Anterior cingulate cortex (tissue), 58 donors: ENCODE results near the gene ZRANB1.

Experiments
- DNase-seq, 58 donors: peaks; one replicate each; lab custom pipeline; 2025; lab: John Stamatoyannopoulos, UW

The ZRANB1 gene

DNA sequence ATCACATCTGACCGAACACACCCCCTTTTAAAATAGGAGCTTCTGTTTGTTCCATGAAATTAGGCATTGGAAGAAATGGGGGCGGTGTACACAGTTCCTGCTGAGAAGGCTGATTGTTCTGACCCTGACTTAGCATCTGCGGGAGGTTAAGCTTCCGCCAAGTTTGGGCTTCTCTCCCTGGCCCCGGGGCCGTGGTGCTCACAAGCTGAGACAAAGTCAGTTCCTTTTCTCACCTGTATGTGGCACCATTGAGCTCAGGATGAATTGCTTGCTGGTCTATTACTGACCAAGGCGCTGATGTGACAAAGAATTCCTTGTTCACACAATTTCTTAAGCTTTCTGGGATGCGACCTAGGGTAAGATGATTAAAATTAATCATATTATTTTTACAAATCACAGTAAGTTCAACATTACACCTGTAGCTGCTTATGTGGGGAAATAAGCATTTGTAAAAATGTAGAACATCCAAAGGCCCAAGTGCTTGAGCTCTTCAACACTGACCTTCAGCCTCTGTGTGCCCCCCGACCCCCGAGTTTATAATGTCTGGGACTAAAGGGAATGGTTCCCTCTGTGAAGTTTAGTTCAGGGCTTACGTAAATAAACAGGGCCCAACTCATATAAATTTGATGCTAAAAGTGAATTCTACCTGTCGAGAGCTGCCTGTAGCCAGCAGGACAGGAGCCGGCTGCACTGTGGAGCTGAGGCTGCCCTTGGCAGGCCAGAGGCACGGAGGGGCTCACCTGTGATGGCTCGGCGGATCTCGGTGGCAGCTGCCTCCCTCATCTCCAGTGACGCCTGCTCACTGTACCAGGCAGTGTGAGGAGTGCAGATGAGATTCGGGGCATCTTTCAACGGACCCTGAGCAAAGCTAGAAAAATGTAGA, 50.8 kb downstream of the ZRANB1 start:
- peak in 48 of 58 donors; percentile 13 to 92 (median 61) for DNase-seq

DNA sequence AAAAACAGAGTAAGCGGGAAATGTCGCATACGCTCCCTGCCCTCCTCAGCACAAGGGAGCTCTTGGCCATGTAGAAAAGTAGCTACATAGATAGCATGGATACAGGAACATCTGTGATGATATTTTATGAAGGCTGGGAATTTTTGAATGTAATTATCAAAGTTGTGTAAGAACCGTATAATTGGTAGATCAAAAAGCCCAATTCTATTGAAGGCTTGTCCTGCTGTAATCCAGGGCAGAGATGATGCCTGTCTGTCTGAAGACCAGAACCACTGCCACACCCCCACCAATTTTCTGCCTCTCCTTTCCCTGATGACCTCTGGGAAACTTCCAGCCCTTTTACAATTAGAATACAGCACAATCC, 51.4 kb downstream of the ZRANB1 start:
- DNase-seq: no peak

DNA sequence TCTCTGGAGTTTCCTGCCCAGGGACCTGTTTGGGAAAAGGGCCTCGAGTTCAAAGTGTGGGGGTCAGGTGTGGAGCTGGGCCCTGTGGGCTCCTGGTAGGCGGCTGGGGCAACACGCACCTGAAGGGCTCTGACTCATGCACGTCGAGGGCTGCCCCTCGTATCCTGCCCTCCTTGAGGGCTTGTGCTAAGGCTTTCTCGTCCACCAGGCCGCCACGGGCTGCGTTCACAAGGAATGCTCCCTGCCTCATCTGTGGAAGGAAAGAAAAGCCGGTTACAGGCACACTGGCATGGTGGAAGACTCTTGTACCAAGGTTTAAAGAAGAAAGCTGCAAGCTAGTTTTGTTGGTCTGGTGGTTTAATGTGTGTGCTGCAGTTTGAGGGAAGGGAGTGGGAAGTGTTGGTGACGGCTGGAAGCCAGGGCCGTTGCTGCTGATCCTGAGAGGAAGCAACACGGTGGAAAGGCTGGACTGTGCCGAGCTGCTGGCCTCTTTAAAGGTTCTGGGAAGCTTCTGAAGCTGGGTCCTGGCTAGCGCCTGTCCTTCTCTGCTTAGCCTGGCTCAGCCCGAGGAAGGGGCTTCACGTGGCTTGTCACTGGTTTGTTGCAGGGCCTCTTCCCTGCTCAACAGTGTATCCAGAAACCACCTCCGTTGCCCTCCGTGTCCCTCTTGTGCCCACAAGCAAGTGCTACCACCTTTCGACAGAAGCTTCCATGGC, 52.0 kb downstream of the ZRANB1 start:
- DNase-seq: peak in 8 of 58 donors; percentile 23 to 50 (median 42)

DNA sequence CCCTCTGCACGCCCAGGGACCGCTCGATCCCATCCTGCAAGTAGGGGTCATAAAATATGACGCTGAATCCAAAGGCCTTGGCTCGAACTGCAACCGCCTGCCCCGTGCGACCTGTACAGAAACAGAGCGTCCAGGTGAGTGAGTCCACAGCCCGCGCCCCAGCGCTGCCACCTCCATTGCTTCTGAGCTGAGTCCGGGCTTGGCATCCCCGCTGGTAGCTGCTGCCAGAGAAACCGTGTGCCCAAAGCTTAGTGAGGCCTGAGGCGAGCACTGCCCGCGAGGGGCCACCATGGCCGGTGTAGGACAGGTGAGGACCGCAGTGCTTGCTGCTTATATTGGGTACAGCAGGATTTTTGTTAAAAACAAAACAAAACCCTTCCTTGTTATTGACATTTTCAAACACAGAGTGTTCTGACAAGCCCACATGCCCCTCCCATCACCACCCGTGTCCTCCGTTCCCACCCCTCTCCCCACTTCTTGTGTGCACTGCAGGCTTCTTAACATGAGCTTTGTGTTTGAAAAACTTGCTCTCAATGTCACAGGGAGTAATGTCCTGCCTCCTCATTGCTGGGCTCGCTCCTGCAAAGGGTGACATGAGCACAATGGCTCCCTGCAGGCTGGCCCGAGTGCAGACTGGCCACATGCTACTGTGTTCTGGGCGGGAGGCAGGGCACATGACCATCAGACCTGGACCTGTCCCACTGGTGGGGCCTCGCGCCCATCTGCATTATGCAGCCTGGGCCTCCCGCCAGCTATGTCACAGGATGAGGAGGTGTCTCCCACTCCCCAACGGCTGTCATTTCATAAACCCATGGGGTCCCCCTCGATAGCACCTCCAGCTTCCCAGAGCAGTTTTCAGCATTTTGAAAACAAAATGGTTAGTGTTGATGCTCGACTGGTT, 52.9 kb downstream of the ZRANB1 start:
- peak in 40 of 58 donors; percentile 20 to 82 (median 52) for DNase-seq

DNA sequence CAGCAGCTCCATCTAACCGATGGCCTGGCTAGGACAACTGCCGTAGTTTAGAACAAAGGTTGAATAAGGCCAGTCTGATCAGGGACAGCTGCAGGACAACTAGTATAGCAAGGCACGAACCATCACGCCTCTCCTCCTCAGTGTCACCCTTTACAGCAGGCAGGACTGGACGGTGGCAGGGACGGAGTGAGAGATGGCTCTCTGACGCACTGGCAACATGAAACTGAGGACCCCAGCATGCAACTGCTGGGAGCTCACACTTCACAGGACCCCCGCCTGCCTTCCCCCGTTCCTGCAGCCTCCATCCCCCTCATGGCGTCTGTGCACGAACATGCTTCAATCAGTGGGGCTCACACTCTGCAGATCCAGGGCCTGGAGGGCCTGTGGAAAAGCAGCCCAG, 53.7 kb downstream of the ZRANB1 start:
- no peak for DNase-seq

DNA sequence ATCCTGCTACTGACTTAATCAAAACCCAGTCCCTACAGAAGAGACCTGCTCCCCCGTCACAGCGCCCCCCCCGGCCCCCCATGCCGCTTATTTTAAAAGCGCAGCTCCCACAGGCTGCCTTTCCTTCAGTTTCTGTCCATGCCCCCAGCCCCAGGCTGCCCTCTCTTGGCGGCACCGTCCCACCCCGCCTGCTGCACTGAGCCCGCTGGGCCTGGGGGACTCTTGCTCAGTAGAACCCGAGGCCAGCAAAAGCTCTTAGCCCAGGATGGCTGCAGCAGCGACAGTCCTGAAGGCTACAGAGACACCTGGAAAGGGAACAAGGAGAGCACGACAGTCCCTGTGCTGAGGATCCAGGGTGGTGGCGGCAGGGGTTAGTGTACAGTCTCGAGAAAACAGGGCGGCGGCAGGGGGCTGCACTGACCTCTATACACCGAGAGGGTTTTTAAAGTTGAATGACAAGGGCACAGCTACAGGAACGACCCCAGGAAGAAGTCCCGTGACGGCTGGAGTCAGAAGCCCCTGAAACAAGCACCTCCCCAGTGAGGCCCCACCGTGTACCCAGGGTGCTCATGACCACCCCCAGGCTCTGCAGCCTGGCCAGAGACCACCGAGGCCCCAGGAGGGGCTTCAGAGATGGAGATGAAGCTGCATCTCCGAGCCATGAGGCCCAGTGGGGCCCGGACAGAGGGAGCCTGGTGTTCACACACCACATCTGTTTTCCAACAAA, 54.4 kb downstream of the ZRANB1 start:
- no peak for DNase-seq

DNA sequence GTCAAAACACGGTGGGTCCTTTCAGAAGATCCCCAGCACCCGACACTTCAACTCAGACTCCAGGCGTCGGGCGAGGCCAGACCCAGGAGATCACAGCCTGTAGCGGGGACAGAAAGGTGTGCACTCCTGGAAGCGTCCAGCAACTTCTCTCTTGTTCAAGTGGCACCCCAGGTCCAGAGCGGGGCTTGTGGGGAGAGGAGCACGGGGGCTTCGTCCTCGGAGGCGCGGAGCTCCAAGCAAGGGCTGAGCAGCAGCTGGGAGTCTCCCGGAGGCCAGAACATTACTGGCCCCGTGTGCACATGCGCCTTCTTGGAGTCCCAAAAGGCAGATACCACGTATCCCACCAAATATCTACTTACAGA, 54.9 kb downstream of the ZRANB1 start:
- DNase-seq: no peak

DNA sequence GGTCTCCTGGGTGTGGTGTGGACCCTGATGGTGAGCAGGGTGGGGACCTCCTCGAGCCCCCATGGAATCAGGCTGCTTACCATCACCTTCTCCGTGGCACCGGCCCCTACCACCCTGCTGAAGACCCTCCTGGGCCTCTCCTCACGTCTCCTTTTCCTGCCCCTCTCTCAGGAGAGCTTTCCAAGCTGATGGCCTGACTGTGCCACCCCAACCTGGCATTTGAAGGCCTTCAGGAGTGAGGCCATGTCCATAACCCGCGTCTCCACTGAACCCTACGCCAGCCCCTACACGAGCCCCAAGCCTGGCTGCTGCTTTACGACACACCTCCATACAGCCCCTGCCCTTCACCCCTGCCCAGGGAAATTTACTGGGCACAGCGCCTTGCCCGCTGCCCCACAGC, 55.4 kb downstream of the ZRANB1 start:
- no peak for DNase-seq

DNA sequence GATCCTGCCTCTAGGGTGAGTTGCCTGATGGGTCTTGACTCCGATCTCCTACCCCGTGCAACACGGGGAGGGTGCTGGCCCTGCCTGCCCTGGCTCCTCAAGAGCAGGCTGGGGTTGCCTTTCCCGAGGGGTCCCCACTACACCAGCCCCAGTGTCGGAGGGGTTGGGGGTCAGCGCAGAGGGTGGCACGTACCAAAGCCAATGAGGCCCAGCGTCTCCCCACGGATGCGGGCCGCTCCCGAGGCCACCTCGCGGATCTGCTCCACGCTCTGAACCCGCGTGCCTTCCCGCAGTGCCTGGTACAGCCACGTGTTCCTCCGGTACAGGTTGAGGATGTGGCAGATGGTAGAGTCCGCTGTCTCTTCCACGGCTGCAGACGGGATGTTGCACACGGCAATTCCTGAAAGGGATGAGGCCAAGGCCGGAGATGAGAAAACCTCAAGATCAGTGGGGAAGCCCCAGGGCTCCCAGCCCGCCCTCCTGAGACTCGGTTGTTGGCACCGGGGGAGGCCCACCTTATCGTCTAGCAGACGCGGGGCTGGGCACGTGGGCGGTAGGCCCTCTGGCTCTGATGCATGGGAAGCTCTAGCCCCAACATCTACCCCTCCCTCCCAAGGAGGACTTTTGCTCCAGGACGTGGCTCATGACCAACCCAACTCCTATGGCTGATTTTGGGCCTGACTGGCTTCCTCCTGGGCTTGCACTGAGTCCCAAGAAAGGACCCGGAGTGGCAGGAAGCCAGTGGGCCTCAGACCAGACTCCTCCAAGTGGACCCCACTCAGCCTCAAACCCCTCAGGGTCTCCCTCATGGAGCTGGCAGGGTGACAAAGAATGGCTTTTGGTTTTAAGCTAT, 56.1 kb downstream of the ZRANB1 start:
- DNase-seq: no peak

DNA sequence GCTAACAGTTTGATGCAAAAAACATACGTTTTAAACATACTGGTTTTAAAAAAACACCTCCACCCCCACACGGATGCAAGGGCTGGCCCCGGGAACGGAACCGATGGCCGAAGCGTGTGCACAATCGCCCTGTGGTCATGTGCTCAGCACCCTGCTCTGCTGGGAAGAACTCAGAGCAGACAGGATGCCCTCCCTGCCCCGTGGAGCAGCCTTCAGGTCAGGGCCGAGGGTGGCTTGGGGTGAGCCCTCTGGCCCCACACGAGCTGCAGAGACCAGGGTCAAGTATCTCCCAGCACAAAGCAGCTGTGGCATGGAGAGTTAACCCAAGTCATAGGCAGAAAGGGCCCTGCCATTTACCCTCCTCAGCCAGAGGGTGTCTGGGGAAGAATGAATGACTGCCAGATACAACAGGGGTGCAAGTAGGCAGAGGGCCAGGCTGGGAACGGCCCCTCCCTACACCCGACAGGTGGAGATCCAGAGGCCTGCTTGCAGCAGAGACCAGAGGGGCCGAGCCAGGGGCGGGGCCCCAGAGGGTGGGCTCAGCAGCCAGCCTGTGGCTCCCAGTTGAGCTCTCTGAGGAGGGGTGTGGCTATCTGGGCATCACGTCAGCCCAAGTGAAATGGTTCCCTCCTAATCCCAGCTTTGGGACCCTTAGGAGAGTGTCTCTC, 56.8 kb downstream of the ZRANB1 start:
- no peak for DNase-seq

DNA sequence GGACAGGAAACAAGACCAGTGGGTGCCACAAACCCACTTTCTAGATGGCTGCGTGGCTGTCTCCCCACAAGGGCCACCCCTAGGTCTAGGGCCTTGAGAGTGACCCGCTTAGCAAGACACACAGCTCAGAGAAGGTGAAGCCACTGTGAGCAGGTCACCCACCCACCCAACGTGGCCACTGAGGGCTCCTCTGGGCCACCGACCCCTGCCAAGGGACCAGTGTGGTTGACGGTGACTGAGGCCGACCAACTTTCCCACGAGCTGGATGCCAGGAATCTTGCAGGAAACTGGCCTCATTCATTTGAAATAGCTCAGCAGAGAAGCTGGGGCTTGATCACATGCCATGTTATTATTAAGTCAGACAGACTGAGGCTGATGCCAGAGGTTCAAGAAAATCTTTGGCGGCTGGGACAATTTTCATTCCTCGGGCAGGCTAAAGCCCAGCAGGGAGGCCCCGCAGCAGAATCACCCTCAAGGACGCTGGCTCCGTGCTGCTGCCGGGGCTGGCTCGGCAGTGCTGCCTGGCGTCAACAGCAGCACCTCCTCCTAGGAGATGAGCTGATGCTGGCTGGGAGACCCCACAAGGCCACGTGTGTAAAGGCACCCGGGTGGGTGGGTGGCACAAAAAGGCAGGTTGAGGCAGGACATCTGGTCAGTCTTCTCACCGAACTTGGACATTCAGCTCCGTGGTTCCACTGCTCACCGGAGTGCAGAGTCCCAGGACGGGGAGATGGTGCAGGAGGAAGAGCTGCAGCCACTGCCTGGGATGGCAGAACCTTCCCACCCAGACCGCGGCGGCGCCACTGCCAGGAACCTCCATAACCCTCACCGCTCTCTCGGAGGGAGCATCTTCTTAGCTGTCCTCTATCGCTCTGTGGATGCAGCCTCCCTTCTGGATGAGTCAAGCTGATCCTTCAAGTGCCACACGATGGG, 57.8 kb downstream of the ZRANB1 start:
- peak in 35 of 58 donors; percentile 24 to 85 (median 49) for DNase-seq

DNA sequence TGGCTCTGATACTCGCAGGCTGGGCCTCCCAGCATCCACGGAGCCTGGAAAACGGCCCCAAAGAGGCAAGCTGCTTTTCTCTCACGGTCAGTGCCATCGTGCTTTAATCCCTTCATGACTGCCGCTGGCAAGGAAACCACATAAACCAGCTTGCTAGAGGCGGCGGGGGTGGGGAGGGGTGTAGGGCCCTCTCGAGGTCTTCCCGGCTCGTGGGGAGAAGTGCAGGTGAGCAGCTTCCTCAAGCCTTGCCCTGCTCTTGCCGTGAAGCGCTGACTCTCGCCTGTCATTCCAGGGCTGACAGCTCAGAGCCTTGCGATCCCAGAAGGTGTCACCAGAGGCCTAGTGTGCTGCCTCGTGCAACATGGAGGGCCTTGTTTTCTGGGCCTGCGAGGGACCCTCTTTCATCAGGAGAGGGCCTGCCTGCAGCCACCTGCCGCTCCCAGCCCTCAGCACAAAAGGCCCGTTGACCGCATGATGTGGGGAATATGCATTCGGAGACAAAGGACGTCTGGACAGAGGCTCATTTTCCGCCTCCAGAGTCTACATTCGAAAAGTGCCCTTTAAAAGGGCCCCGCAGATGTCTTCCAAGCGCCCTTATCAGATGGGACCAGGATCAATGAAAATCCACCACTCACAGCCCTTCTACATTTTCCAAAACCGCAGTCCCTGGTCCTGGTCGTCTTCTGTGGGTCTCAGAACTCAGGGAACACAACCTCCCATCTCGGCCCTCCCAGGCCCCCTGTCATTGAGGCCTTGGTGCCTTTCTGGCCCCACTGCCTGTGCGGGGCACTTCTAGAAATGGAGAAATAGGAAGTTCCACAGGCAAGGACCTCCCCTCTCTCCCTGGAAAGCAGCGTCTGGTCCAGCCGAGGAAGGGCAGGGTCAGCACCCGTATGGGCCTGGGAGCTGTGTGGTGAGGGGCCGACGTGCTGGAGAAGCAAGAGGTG, 58.7 kb downstream of the ZRANB1 start:
- DNase-seq: peak in 36 of 58 donors; percentile 27 to 76 (median 50)

DNA sequence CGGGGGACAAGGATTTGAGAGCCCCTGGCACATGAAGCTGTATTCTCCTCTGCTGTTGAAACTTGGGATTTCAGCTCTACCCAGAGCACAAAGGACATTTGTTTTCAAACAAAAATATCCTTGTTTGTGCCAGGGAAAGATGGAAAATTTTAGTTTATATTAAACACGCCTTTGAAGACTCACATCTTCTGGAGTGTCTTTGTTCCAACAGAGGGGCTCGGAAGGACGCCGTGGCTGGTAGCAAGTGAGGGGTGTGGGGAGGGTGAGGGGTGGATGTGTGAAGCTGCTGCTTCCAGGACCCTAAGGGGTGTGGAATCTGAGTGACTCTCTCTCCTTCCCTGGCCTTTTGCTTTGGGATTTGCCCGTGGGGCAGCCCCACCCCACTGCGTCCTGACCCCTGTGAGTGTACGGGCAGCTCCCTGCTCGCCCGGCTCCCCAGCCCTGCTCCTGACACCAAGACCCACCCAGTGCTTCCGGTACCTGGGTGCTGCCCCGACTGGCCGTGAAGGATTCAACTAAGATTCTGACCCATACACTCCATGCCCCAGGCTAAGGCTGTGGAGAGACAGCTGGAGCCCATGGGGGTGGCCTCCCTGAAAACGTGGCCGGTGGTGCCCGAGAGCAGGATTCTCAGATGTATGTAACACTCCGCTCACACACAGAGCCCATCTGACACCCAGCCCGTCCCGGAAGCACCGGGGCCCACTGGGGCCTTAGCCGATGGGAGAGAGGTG, 59.6 kb downstream of the ZRANB1 start:
- peak in 7 of 58 donors; percentile 37 to 67 (median 56) for DNase-seq

DNA sequence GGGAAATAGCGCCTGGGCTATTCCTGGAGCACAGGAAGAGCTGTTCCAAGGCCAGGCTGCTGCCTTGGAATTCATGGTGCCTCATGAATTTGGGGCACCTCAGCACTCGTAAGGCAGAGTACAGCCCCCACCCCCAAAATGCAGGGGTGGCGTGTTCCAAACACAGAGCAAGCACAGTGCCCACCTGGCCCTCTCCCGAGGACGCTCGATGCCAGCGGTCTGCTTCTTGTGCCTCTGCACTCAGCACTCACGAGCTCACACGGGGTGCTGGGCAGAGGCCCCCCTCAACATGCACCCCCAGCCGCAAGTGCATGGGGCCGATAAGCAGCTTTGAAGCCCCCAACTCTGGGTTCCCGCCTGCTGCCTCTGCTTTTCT, 60.1 kb downstream of the ZRANB1 start:
- no peak for DNase-seq

DNA sequence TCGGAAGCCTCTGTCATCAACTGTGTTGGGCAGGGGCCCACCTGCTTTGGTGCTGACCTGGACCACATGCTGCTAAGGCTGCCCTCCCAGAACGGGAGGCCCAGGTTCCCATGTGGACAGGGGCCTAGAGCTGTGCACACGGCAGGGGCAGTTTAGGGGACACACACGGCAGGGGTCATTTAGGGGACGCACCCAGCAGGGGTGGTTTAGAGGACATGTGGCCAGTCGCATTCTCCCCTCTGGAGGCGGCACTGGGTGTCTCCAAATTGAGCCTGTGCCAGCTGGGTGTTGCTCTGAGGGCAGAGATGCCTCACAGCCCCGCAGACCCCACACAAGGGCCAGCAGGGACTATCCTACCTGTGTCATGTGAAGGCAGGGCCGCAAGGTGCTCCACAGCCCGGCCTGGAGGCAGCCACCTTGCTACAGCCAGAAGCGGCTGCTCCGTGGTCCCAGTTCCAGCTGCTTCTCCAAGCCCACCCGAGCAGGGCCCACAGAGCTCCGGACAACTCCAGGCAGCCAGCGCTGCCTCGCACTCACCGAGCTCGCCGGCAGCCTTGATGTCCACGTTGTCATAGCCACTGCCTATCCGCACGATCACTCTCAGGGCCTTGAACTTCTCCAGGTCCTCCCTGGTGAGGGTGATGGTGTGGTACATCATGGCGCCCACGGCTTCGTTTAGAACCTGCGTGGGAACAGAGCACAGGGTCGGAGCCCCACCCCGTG, 60.7 kb downstream of the ZRANB1 start:
- DNase-seq: no peak
